DOHH2 (cell line): ENCODE results near the gene PCDH7.

Experiments
- H3F3A ChIP-seq: fragments of 200-600 bp; sonication (generic), shearing (Covaris generic); 2 replicates; pipeline ENCODE4 v1.6.0; 2016; ENCODE audit warnings: antibody characterized with exemption, mild to moderate bottlenecking; ENCODE audit not compliant: control insufficient read depth, insufficient read depth
- H3K27ac ChIP-seq: fragments of 200-600 bp; sonication (generic); 2 replicates; pipeline ENCODE4 v1.5.1; 2014; ENCODE audit warnings: low read depth, mild to moderate bottlenecking, low read length, moderate library complexity
- H3K27me3 ChIP-seq: fragments of 200-600 bp; sonication (generic); 2 replicates; pipeline ENCODE4 v1.6.1; 2014; ENCODE audit warnings: mild to moderate bottlenecking, low read length, mixed read lengths; ENCODE audit not compliant: control insufficient read depth
- H3K36me3 ChIP-seq: fragments of 200-600 bp; sonication (generic); 2 replicates; pipeline ENCODE4 v1.6.1; 2014; ENCODE audit warnings: mild to moderate bottlenecking, low read length, moderate library complexity, mixed read lengths; ENCODE audit not compliant: control insufficient read depth
- H3K4me1 ChIP-seq: fragments of 200-600 bp; sonication (generic); 2 replicates; pipeline ENCODE4 v1.6.1; 2014; ENCODE audit warnings: mild to moderate bottlenecking, low read length, mixed read lengths; ENCODE audit not compliant: control insufficient read depth
- H3K4me2 ChIP-seq: fragments of 200-600 bp; sonication (generic); 2 replicates; pipeline ENCODE4 v1.6.0; 2014; ENCODE audit warnings: mild to moderate bottlenecking, low read length, moderate library complexity
- H3K4me3 ChIP-seq: fragments of 200-600 bp; sonication (generic); 2 replicates; pipeline ENCODE4 v1.5.1; 2014; ENCODE audit warnings: mild to moderate bottlenecking, low read length, mixed read lengths
- H3K79me2 ChIP-seq: fragments of 200-600 bp; sonication (generic); 2 replicates; pipeline ENCODE4 v1.6.1; 2014; ENCODE audit warnings: mild to moderate bottlenecking, low read length, mixed read lengths; ENCODE audit not compliant: control insufficient read depth
- H3K9me2 ChIP-seq: fragments of 200-600 bp; sonication (generic); replicated peaks from 2 replicates; pipeline ENCODE4 v1.6.1; 2014; ENCODE audit warnings: mild to moderate bottlenecking, low read length, mixed read lengths; ENCODE audit not compliant: control insufficient read depth
- H3K9me3 ChIP-seq: fragments of 200-600 bp; sonication (generic); 2 replicates; pipeline ENCODE4 v1.6.1; 2014; ENCODE audit warnings: antibody characterized with exemption, low read length, mixed read lengths; ENCODE audit not compliant: control insufficient read depth, insufficient read depth
- H4K20me1 ChIP-seq: fragments of 200-600 bp; sonication (generic); 2 replicates; pipeline ENCODE4 v1.6.0; 2014; ENCODE audit warnings: low read depth, mild to moderate bottlenecking, antibody characterized with exemption, low read length, moderate library complexity; ENCODE audit not compliant: control insufficient read depth, insufficient read depth
- EZH2phosphoT487 ChIP-seq: fragments of 200-600 bp; sonication (generic); IDR thresholded peaks from 2 replicates; pipeline ENCODE4 v1.6.1; 2017; ENCODE audit warnings: borderline replicate concordance, mild to moderate bottlenecking, antibody characterized with exemption, low read length, moderate library complexity, mixed read lengths
- TF ChIP-seq, protein P1 (sequence below): fragments of 200-600 bp; sonication (generic); IDR thresholded peaks from one replicate; pipeline ENCODE4 v1.5.1; 2014; ENCODE audit warnings: antibody characterized with exemption, mild to moderate bottlenecking, low read depth, low read length; ENCODE audit not compliant: poor library complexity, severe bottlenecking

PCDH7 gene, protein sequence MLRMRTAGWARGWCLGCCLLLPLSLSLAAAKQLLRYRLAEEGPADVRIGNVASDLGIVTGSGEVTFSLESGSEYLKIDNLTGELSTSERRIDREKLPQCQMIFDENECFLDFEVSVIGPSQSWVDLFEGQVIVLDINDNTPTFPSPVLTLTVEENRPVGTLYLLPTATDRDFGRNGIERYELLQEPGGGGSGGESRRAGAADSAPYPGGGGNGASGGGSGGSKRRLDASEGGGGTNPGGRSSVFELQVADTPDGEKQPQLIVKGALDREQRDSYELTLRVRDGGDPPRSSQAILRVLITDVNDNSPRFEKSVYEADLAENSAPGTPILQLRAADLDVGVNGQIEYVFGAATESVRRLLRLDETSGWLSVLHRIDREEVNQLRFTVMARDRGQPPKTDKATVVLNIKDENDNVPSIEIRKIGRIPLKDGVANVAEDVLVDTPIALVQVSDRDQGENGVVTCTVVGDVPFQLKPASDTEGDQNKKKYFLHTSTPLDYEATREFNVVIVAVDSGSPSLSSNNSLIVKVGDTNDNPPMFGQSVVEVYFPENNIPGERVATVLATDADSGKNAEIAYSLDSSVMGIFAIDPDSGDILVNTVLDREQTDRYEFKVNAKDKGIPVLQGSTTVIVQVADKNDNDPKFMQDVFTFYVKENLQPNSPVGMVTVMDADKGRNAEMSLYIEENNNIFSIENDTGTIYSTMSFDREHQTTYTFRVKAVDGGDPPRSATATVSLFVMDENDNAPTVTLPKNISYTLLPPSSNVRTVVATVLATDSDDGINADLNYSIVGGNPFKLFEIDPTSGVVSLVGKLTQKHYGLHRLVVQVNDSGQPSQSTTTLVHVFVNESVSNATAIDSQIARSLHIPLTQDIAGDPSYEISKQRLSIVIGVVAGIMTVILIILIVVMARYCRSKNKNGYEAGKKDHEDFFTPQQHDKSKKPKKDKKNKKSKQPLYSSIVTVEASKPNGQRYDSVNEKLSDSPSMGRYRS (N-terminal part only)

DNA sequence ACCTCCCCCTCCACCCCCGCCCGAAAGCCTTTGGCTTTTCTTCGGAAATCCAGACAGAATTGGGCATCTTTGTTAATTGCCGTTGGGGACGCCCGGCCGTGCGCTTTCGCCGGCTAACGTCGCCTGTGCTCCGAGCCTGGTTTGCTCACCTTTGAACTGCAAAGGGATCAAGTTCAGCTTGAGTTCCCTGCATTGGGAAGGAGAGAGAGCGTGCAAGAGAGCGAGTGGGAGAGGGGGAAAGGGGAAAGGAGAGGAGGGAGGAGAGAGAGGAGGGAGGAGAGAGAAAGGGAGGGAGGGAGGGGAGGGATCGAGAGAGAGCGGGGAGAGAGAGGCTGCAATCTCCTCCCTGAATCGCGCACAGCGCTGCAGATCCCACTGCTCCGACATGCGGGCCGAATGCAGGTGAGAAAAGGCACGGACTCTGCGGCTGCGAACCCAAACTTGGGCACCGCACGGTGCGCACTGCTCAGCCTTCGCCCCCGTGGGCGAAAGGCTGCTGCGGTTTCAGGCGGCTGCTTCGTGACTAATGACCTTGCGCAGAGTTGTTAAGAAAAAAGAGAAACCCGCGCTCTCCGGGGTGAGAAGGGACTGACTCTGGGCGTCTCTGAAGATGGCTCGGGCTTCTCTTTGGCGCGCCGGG, at the start of gene PCDH7:
TSS of gene PCDH7 (plus strand) at position 349 of the 640 bp plus-strand sequence. CDS start 1,054 bp downstream, outside the sequence.
- Histone ChIP-seq H3K4me2 (peak within 1 kb of the TSS; percentile 82), H4K20me1 (no peaks in the 10 kb centered on the region), H3K4me1 (peaks cover 35% of the 10 kb centered on the region), H3K4me3 (peak within 1 kb of the TSS; percentile 86), H3K27me3 (no peaks in the 10 kb centered on the region), H3K27ac (peak within 1 kb of the TSS; percentile 92), H3F3A (peaks cover 19% of the 10 kb centered on the region), H3K79me2 (peaks cover 58% of the 10 kb centered on the region), H3K36me3 (peaks cover 30% of the 10 kb centered on the region), H3K9me2 (no peaks in the 10 kb centered on the region), H3K9me3 (peaks cover 8% of the 10 kb centered on the region; the same call in 1 of the 2 replicates)
- TF ChIP-seq EZH2phosphoT487: no peak
- TF ChIP-seq, protein P1, sequence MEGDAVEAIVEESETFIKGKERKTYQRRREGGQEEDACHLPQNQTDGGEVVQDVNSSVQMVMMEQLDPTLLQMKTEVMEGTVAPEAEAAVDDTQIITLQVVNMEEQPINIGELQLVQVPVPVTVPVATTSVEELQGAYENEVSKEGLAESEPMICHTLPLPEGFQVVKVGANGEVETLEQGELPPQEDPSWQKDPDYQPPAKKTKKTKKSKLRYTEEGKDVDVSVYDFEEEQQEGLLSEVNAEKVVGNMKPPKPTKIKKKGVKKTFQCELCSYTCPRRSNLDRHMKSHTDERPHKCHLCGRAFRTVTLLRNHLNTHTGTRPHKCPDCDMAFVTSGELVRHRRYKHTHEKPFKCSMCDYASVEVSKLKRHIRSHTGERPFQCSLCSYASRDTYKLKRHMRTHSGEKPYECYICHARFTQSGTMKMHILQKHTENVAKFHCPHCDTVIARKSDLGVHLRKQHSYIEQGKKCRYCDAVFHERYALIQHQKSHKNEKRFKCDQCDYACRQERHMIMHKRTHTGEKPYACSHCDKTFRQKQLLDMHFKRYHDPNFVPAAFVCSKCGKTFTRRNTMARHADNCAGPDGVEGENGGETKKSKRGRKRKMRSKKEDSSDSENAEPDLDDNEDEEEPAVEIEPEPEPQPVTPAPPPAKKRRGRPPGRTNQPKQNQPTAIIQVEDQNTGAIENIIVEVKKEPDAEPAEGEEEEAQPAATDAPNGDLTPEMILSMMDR: no peak

DNA sequence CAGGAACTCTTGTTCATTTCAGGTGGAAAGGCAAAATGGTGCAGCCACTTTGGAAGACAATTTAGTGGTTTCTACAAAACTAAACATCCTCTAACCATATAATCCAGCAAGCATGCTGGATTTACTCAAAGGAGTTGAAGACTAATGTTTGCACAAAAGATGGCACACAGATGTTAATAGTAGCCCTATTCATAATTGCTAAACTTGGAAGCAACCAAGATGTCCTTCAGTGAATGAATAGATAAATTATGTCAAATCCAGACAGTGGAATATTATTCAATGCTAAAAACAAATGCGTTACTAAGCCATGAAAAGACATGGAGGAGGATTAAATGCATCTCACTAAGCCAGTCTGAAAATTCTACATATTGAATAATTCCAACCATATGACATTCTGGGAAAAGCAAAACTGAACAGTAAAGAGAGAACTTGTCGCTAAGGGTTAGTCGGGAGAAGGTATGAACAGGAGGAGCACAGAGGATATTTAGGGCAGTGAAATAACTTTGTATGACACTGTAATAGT, 48.2 kb upstream of the PCDH7 start:
- H3K4me1 ChIP-seq: no peaks in the 10 kb centered on the region
- TF ChIP-seq EZH2phosphoT487: no peak
- TF ChIP-seq, protein P1: no peak
- H3K36me3 ChIP-seq: no peaks in the 10 kb centered on the region
- H3K27me3 ChIP-seq: no peaks in the 10 kb centered on the region
- no peak overlapping the region for H3K4me2 ChIP-seq
- H3F3A ChIP-seq: no peaks in the 10 kb centered on the region
- H3K79me2 ChIP-seq: no peaks in the 10 kb centered on the region
- H3K9me2 ChIP-seq: no peaks in the 10 kb centered on the region
- no peaks in the 10 kb centered on the region for H4K20me1 ChIP-seq
- H3K4me3 ChIP-seq: no peak overlapping the region
- no peaks in the 10 kb centered on the region for H3K9me3 ChIP-seq
- H3K27ac ChIP-seq: no peak overlapping the region

DNA sequence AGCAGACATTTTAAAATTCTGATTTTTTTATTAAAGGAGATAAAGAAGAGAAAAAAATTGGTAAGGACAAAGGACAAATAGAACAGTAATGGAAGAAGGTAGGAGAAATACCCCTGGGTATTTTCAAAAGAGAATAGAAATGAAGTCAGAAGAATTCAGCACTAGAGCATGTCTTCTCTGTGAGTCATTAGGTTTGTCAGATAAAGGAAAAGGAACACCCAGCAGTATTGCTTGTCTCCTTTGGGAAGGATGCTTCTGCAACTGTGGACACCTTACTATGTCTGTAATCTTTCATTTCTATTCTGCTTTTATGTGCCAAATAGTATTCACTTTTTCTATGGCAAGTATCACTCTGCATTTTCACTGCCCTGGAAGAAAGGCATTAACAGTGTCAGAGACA, 24.0 kb upstream of the PCDH7 start:
- Histone ChIP-seq H3K4me2 (no peak overlapping the region), H3K4me3 (no peak overlapping the region), H3K4me1 (no peaks in the 10 kb centered on the region), H3K36me3 (no peaks in the 10 kb centered on the region), H3F3A (no peaks in the 10 kb centered on the region), H3K9me3 (no peaks in the 10 kb centered on the region), H3K27ac (no peak overlapping the region), H3K27me3 (no peaks in the 10 kb centered on the region), H3K9me2 (no peaks in the 10 kb centered on the region), H3K79me2 (no peaks in the 10 kb centered on the region), H4K20me1 (no peaks in the 10 kb centered on the region)
- TF ChIP-seq, protein P1: no peak
- TF ChIP-seq EZH2phosphoT487: no peak
